Body of pancreas (tissue), 2 donors: ENCODE measurements around the gene E2F6. TPM values are rescaled to one million over a fixed set of nuclear protein-coding genes. Genes with fewer than 3 reads are reported as not detected.

Experiments
- total RNA-seq, 2 donors: library from RNA; depleted of rRNA; stranded (reverse); fragments of >200 nt; gene quantifications; one replicate each; pipeline ENCODE4 v1.1.0, GENCODE V29; 2016

E2F6 gene
- total RNA-seq, 2 donors from 2014 or later = 9.2 to 13.2 TPM

Other genes with a start within 250 kb of the E2F6 start
- gene ROCK2, start 121.5 kb downstream of the E2F6 start, total RNA-seq = 10 to 100 TPM; 24.4 to 32.3 TPM
- 10 to 100 TPM; 10.4 to 19.8 TPM for gene GREB1, start 67.9 kb upstream of the E2F6 start, total RNA-seq
- not detected for gene NTSR2, start 204.0 kb upstream of the E2F6 start, total RNA-seq